Measurements from ENCODE around the gene SOCS2.

Gene SOCS2

GRCh38 chr12:93569656-93570551, 2.6 kb upstream of the SOCS2 start:
- Mint-ChIP-seq H3K27me3 (ENCODE audit: low read depth, poor library complexity) (peaks cover 27% of the 10 kb centered on the region), H3K9me3 (no peaks in the 10 kb centered on the region), H3K36me3 (ENCODE audit: low read depth) (peaks cover 34% of the 10 kb centered on the region), H3K27ac (peak overlapping the region; percentile 96), H3K4me1 (peaks cover 36% of the 10 kb centered on the region), H3K4me3 (peak overlapping the region; percentile 90)
- peak; percentile 92 for DNase-seq
- TF ChIP-seq CTCF (IDR thresholded peaks at IDR 0.05): peak; percentile 74

- TF ChIP-seq CTCF (IDR thresholded peaks at IDR 0.05): no peak
Observed at GRCh38 chr12:93570552-93571364, 1.7 kb upstream of the SOCS2 start.

DNA sequence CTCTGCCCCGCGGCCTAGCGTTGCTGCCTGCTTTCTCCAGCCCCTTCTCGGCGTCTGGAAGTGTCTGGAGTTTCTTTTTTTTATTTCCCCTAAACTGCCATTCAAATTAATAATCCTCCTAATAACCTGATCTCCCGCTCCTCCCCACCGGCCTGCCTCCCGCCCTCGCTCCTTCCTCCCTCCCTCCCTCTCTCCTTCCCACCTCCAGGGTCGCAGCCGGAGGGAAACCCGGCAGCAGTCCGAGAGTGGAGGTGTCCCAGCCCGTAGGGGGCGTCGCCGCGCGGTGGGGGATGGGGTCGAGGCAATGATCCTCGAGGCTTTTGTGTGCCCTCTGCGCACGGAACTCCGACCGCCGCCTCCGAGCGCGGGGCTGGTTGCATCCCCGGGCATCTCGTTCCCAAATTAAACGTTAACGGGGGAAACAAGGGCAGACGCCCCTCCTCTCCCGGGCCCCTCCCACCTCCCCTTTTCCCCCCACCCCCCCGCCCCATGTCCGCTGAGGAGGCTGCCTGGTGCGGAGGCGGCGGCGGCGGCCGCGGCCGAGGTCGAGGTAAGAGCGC, 1.0 kb upstream of the SOCS2 start:
- no peaks in the 10 kb centered on the region for H3K9me3 Mint-ChIP-seq
- no peak overlapping the region for H3K27ac Mint-ChIP-seq
- peak overlapping the region; percentile 83 for H3K4me3 Mint-ChIP-seq
- DNase-seq: peak; percentile 85
- no peak for TF ChIP-seq CTCF (IDR thresholded peaks at IDR 0.05)
- H3K4me1 Mint-ChIP-seq: peaks cover 44% of the 10 kb centered on the region
- peaks cover 26% of the 10 kb centered on the region for H3K36me3 Mint-ChIP-seq (ENCODE audit: low read depth)
- peaks cover 35% of the 10 kb centered on the region for H3K27me3 Mint-ChIP-seq (ENCODE audit: low read depth, poor library complexity)

More at GRCh38 chr12:93570552-93571364, 1.7 kb upstream of the SOCS2 start:
- H3K9me3 Mint-ChIP-seq: no peaks in the 10 kb centered on the region
- peaks cover 33% of the 10 kb centered on the region for H3K36me3 Mint-ChIP-seq (ENCODE audit: low read depth)
- peak; percentile 89 for DNase-seq
- H3K27me3 Mint-ChIP-seq (ENCODE audit: low read depth, poor library complexity): peaks cover 35% of the 10 kb centered on the region
- peaks cover 44% of the 10 kb centered on the region for H3K4me1 Mint-ChIP-seq
- H3K4me3 Mint-ChIP-seq: peak overlapping the region; percentile 90
- peak overlapping the region; percentile 83 for H3K27ac Mint-ChIP-seq

DNA sequence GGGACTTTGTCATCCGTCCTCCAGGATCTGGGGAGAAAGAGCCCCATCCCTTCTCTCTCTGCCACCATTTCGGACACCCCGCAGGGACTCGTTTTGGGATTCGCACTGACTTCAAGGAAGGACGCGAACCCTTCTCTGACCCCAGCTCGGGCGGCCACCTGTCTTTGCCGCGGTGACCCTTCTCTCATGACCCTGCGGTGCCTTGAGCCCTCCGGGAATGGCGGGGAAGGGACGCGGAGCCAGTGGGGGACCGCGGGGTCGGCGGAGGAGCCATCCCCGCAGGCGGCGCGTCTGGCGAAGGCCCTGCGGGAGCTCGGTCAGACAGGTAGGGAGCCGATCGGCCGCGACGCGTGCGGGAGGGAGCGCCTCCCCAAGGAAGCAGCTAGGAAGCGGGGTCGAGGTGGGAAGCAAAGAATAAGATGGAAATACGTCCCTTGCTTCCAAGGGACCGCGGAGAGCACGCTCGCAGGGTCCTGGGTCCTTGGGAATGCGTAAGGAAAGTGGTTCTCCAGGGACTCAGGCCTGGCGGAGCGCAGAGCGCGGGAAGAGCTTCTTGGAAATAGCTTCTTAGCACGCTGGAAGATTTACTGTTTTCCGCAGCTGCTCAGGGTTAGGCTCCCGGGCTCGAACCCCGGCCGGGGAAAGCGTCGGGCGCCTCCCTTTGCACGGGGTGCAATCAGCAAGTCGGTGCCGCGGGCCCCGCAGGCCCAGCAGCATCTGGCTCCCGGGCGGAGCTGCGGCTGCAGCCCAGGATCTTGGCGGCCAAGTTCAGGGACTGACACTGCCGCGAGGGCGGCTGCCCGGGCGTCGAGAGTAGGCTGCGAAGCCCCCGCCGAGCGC, 457 bp downstream of the SOCS2 start:
- Mint-ChIP-seq H3K27ac (no peak overlapping the region), H3K4me3 (peak overlapping the region; percentile 93), H3K4me1 (peaks cover 41% of the 10 kb centered on the region), H3K9me3 (no peaks in the 10 kb centered on the region), H3K27me3 (ENCODE audit: low read depth, poor library complexity) (peaks cover 35% of the 10 kb centered on the region), H3K36me3 (ENCODE audit: low read depth) (peaks cover 26% of the 10 kb centered on the region)
- peak; percentile 73 for DNase-seq
- TF ChIP-seq CTCF (IDR thresholded peaks at IDR 0.05): no peak

- H3K4me1 Mint-ChIP-seq: peaks cover 36% of the 10 kb centered on the region
- DNase-seq: peak; percentile 25
Observed at GRCh38 chr12:93573552-93574223, 1.2 kb downstream of the SOCS2 start.

More at GRCh38 chr12:93573552-93574223, 1.2 kb downstream of the SOCS2 start:
- Mint-ChIP-seq H3K27me3 (ENCODE audit: low read depth, poor library complexity) (peaks cover 33% of the 10 kb centered on the region), H3K36me3 (ENCODE audit: low read depth) (peaks cover 28% of the 10 kb centered on the region), H3K27ac (no peak overlapping the region), H3K4me3 (peak overlapping the region; percentile 93), H3K9me3 (no peaks in the 10 kb centered on the region)
- TF ChIP-seq CTCF (IDR thresholded peaks at IDR 0.05): no peak
